ENCODE measurements around the gene ENPP3.

Gene ENPP3

GRCh38 chr6:131769385-131770141 lies 132.5 kb downstream of the ENPP3 start:
- no peak for DNase-seq

DNA sequence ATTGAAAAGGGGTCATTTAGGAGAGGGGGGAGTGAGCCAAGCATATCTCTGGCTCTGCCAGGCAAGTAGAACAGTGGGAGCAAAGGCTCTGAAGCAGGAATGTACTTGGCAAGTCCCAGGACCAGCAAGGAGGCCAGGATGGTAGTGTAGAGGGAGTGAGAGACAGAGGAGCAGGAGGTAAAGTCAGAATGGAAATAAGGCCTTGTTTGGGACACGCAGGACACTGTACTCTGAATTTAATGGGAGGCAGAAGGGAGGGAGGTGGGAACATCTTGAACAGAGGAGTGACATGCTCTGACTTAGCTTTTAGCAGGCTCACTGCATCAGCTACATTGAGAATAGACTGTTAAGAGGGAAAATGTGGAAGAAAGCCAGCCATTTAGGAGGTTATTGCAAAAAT lies 133.7 kb downstream of the ENPP3 start:
- no peak for DNase-seq

GRCh38 chr6:131773284-131773950 lies 136.3 kb downstream of the ENPP3 start:
- no peak for DNase-seq

DNA sequence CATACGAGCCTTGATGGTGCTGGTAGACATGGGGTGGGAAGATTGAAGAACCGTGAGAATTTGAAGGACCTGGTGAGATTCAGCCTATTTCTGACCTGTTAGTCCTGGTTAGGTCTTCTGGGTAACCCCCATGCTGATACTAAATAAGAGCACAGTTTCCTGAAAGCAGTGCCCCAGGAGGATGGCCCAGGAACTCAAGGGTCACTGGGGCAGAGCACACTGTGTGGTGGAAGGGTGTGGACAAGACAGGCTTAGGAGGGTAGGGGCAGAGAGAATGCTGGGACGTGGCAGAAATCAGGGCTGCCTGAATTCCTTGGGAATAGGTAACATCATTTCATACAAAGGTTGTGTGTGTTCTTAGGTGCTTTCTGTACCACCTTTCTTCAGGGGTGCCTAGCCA lies 138.8 kb downstream of the ENPP3 start:
- no peak for DNase-seq

- no peak for DNase-seq
These were observed 139.9 kb downstream of the ENPP3 start for GRCh38 chr6:131776985-131777384.

GRCh38 chr6:131778169-131778568 lies 141.1 kb downstream of the ENPP3 start:
- DNase-seq = no peak

- DNase-seq = no peak
These were observed 142.2 kb downstream of the ENPP3 start for GRCh38 chr6:131779304-131779703.

GRCh38 chr6:131780600-131780999 lies 143.5 kb downstream of the ENPP3 start:
- DNase-seq = no peak

- no peak for DNase-seq
These were observed 144.6 kb downstream of the ENPP3 start for GRCh38 chr6:131781687-131782086.

DNA sequence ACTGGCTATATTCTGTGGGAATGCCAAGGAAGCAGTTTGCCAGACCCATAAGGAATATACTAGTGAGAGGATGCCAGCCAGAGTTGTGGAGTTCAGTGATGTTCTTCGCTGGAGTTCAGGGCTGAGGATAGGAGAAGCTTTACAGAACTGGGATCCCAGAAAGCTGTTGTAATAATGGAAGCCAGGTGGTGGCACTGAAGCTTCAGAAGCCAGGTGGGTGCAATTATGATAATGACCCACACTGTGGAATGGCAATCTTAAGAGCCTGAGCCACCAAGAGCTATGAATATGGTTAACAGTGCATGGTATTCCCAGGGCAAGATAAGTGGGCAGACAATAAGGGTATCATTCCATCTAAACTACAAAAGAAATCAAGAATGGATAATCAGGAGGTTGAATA lies 145.7 kb downstream of the ENPP3 start:
- no peak for DNase-seq

DNA sequence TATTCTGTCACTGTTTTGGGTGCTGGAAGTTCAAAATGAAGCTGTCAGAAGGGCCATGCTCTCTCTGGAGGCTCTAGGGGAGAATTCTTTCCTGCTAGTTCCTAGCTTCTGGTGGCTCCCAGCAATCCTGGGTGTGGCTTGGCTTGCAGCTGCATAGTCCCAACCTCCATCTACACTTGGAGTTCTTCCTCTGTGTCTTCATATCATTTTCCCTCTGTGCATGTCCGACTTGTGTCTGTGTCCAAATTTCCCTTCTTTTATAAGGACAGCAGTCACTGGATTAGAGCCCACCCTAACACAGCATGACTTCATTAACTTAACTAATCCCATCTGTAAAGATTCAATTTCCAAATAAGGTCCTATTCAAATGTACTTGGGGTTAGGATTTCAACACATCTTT lies 147.5 kb downstream of the ENPP3 start:
- no peak for DNase-seq

- DNase-seq = no peak
These were observed 150.0 kb downstream of the ENPP3 start for GRCh38 chr6:131787079-131787478.

- no peak for DNase-seq
These were observed 150.9 kb downstream of the ENPP3 start for GRCh38 chr6:131787766-131788712.

DNA sequence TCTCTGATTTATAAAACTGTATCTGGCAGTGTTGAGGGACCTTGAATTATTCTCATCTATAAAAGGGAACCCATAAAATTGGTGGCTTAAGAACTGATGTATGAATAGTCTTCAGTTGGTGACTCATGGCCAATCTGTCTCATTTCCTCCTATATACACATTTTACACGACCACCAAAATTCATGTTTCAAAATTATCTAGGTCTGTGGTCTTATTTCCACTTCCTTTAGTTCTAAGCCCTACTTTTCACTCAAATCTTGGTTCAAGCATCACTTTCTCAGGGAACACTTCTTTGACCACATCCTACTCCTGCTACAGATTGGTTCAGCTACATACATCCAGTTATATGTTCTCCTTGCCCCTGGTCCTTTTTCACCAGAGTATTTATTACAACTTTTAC lies 152.1 kb downstream of the ENPP3 start:
- DNase-seq = no peak

DNA sequence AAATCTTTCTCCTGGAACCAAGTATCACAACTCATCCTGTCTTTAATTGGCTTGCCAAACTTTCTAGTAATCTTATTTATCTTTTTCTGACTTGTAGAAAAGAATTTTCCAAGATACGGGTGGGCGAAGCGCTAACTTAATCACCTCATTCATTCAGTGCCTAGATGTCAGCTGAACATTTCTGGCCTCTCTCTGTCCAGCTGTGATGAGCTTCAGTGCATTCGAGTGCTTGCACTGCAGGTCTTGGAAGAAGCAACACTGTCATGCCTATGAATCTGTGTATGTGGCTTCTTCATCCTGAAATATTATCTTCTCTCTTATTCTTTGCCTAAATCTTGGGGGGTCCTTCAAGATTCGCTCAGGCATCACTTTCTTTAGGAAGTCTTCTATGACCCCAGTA lies 154.4 kb downstream of the ENPP3 start:
- DNase-seq = no peak

DNA sequence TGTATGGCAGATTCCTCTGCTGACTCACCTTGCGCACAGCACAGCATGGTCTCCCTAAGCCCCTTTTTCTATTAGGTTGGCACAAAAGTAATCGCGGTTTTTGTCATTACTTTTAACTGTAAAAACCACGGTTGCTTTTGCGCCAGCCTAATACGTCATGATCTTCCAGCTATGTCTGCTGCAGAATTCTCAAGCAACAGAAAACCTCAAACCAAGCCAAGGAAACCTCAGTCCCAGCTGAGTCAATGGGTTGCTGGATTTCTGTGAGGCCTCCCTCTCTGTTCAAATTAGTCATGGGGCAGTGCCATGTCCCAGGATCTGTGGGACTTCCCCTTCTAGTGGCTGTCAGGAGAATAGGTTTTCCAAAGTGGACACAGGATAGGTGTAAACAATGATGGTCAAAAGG lies 155.0 kb downstream of the ENPP3 start:
- DNase-seq = no peak

DNA sequence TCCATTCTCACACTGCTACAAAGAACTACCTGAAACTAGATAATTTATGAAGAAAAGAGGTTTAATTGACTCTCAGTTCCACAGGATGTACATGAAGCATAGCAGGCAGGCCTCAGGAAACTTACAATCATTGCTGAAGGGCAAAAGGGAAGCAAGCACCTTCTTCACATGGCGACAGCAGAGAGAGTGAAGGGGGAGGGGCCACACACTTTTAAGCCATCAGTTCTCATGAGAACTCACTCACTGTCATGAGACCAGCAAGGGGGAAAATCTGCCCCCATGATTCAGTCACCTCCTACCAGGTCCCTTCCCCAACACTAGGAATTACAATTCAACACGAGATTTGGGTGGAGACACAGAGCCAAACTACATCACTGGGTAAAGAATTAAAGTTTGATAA lies 158.3 kb downstream of the ENPP3 start:
- DNase-seq = no peak

Measured in AML-193 (cell line).